H1 (cell line): ENCODE results near the gene OBSCN. TPM values are rescaled to one million over a fixed set of nuclear protein-coding genes. Genes with fewer than 3 reads are reported as not detected.

Experiments used
- CTCF ChIA-PET: fragments of 300-600 bp; sonication (Branson Sonifier 250); formaldehyde crosslinking; loops from one replicate; lab custom pipeline; 2021; ENCODE audit not compliant: partially characterized antibody; lab: Charles Lee
- POLR2A ChIA-PET: fragments of 300-600 bp; sonication (Branson Sonifier 250); formaldehyde crosslinking; loops from one replicate; lab custom pipeline; 2021; ENCODE audit warnings: inconsistent platforms; ENCODE audit not compliant: partially characterized antibody; lab: Charles Lee
- DNase-seq, 2 experiments: peaks; one replicate each; pipeline versions ENCODE4 v3.0.0 to v3.0.0-alpha.2; 2010 to 2022; ENCODE audit warnings: low spot score in 2 of 2, low read depth in 1 of 2, mixed read lengths in 1 of 2
- FAIRE-seq: peaks from 2 replicates; lab custom pipeline; 2011; peaks lifted over from hg19 to GRCh38; lab: Jason Lieb, UNC
- H2AFZ ChIP-seq: 2 replicates; pipeline ENCODE4 v1.8.1; 2012; ENCODE audit warnings: low read length, inconsistent platforms
- H2AK5ac ChIP-seq: 2 replicates; pipeline ENCODE4 v1.6.1; 2013; ENCODE audit warnings: low read depth, low read length
- H2BK120ac ChIP-seq: replicated peaks from 2 replicates; pipeline ENCODE3; 2013; ENCODE audit warnings: low read depth, low read length, inconsistent platforms
- H2BK12ac ChIP-seq: 2 replicates; pipeline ENCODE4 v1.6.1; 2013; ENCODE audit warnings: low read depth, low read length
- H2BK15ac ChIP-seq: 2 replicates; pipeline ENCODE4 v1.6.1; 2013; ENCODE audit warnings: low read length
- H2BK20ac ChIP-seq: 2 replicates; pipeline ENCODE4 v1.6.1; 2013; ENCODE audit warnings: low read length
- H2BK5ac ChIP-seq: 2 replicates; pipeline ENCODE4 v1.6.1; 2013; ENCODE audit warnings: low read depth, low read length
- H3K14ac ChIP-seq: 2 replicates; pipeline ENCODE4 v1.6.1; 2013; ENCODE audit warnings: inconsistent platforms; ENCODE audit not compliant: insufficient read length
- H3K18ac ChIP-seq: 2 replicates; pipeline ENCODE4 v1.6.1; 2013; ENCODE audit warnings: low read length; ENCODE audit errors: extremely low read depth
- H3K23ac ChIP-seq: 2 replicates; pipeline ENCODE4 v1.6.1; 2013; ENCODE audit warnings: inconsistent platforms; ENCODE audit not compliant: insufficient read length
- H3K23me2 ChIP-seq: 2 replicates; pipeline ENCODE4 v1.6.1; 2013; ENCODE audit warnings: low read depth, low read length
- H3K27ac ChIP-seq: 2 replicates; pipeline ENCODE4 v1.6.1; 2011; ENCODE audit warnings: low read depth, low read length, inconsistent platforms
- H3K27me3 ChIP-seq, 4 experiments: replicated peaks in 1 of 4; 1 replicate in 1 of 4; 2 replicates in 3 of 4; pipeline versions ENCODE4 v1.6.1 to v1.8.1; 2011 to 2013; ENCODE audit warnings: low read length in 3 of 4, mild to moderate bottlenecking in 3 of 4, inconsistent platforms in 2 of 4, mixed read lengths in 2 of 4, moderate library complexity in 1 of 4; ENCODE audit not compliant: control insufficient read depth in 3 of 4, insufficient read depth in 3 of 4; ENCODE audit errors: extremely low read depth in 1 of 4
- H3K36me3 ChIP-seq, 4 experiments: 2 replicates each; pipeline versions ENCODE4 v1.6.1 to v1.8.1; 2011 to 2013; ENCODE audit warnings: mild to moderate bottlenecking in 4 of 4, low read length in 3 of 4, moderate library complexity in 2 of 4, control low read depth in 1 of 4, inconsistent platforms in 1 of 4; ENCODE audit not compliant: insufficient read depth in 4 of 4, control insufficient read depth in 2 of 4
- H3K4ac ChIP-seq: replicated peaks from 2 replicates; pipeline ENCODE3; 2013; ENCODE audit warnings: low read length, low read depth, mixed read lengths, inconsistent platforms; ENCODE audit not compliant: insufficient read length
- H3K4me1 ChIP-seq, 4 experiments: replicated peaks in 1 of 4; 1 replicate in 1 of 4; 2 replicates in 3 of 4; pipeline versions ENCODE4 v1.6.1 to v1.8.1; 2011 to 2013; ENCODE audit warnings: low read length in 3 of 4, inconsistent platforms in 2 of 4, mixed read lengths in 1 of 4; ENCODE audit not compliant: insufficient read depth in 4 of 4, control insufficient read depth in 3 of 4
- H3K4me2 ChIP-seq, 2 experiments: 2 replicates each; pipeline versions ENCODE4 v1.6.1 to v1.8.1; 2011 to 2013; ENCODE audit warnings: low read depth in 2 of 2, low read length in 2 of 2, control low read depth in 1 of 2, inconsistent platforms in 1 of 2, mild to moderate bottlenecking in 1 of 2; ENCODE audit not compliant: insufficient read depth in 1 of 2
- H3K4me3 ChIP-seq, 4 experiments: fragments of 200-600, 300-600 bp in 1 of 4; sonication (generic), shearing (Covaris generic), sonication (Bioruptor Twin) in 1 of 4; 2 replicates each; pipeline versions ENCODE4 v1.5.1 to v1.8.1; 2011 to 2016; ENCODE audit warnings: low read length in 4 of 4, low read depth in 3 of 4, control low read depth in 2 of 4, inconsistent platforms in 2 of 4, mild to moderate bottlenecking in 2 of 4, mixed read lengths in 1 of 4, moderate library complexity in 1 of 4; ENCODE audit not compliant: insufficient read depth in 2 of 4; ENCODE audit errors: extremely low read depth in 1 of 4
- H3K56ac ChIP-seq: replicated peaks from 2 replicates; pipeline ENCODE3; 2013; ENCODE audit warnings: low read depth, mild to moderate bottlenecking, mixed read lengths, low read length, inconsistent platforms; ENCODE audit not compliant: insufficient read length
- H3K79me1 ChIP-seq: 2 replicates; pipeline ENCODE4 v1.6.1; 2013; ENCODE audit warnings: low read depth, low read length, control low read depth
- H3K79me2 ChIP-seq, 2 experiments: 2 replicates each; pipeline versions ENCODE4 v1.6.1 to v1.8.1; 2012 to 2013; ENCODE audit warnings: low read length in 2 of 2, mild to moderate bottlenecking in 2 of 2, inconsistent platforms in 1 of 2; ENCODE audit not compliant: insufficient read depth in 2 of 2, control insufficient read depth in 1 of 2
- H3K9ac ChIP-seq, 4 experiments: replicated peaks in 1 of 4; 1 replicate in 1 of 4; 2 replicates in 3 of 4; pipeline versions ENCODE4 v1.6.1 to v1.8.1; 2011 to 2013; ENCODE audit warnings: low read depth in 3 of 4, low read length in 3 of 4, control low read depth in 2 of 4, mild to moderate bottlenecking in 2 of 4, moderate library complexity in 2 of 4, inconsistent platforms in 1 of 4; ENCODE audit errors: extremely low read depth in 1 of 4
- H3K9me3 ChIP-seq, 2 experiments: 2 replicates each; pipeline versions ENCODE4 v1.6.1 to v1.8.1; 2012 to 2013; ENCODE audit warnings: mild to moderate bottlenecking in 2 of 2, moderate library complexity in 2 of 2, control low read depth in 1 of 2, inconsistent platforms in 1 of 2, low read depth in 1 of 2, low read length in 1 of 2, mixed read lengths in 1 of 2; ENCODE audit not compliant: insufficient read depth in 2 of 2
- H4K20me1 ChIP-seq, 2 experiments: replicated peaks in 1 of 2; 2 replicates each; pipeline versions ENCODE3 to v1.8.1; 2011 to 2013; ENCODE audit warnings: inconsistent platforms in 2 of 2, low read length in 2 of 2, mild to moderate bottlenecking in 1 of 2; ENCODE audit not compliant: insufficient read depth in 2 of 2, control insufficient read depth in 1 of 2
- H4K5ac ChIP-seq: 2 replicates; pipeline ENCODE4 v1.6.1; 2013; ENCODE audit warnings: low read length, low read depth, mixed read lengths, inconsistent platforms; ENCODE audit not compliant: insufficient read length
- H4K8ac ChIP-seq: 2 replicates; pipeline ENCODE4 v1.8.0; 2013; ENCODE audit warnings: mild to moderate bottlenecking, moderate library complexity, low read length, inconsistent platforms; ENCODE audit not compliant: insufficient read depth; ENCODE audit errors: extremely low read depth
- H4K91ac ChIP-seq: replicated peaks from 2 replicates; pipeline ENCODE3; 2013; ENCODE audit warnings: low read length, mixed read lengths, inconsistent platforms; ENCODE audit not compliant: insufficient read length
- KDM1A ChIP-seq: fragments of 200-600, 300-600 bp; sonication (generic); IDR thresholded peaks from 2 replicates; pipeline ENCODE4 v1.7.1; 2016; ENCODE audit warnings: mild to moderate bottlenecking, low read length, borderline replicate concordance
- MAFK ChIP-seq: IDR thresholded peaks from 2 replicates; pipeline ENCODE4 v1.6.1; 2012; ENCODE audit warnings: low read depth, mild to moderate bottlenecking, improper control_type of control experiment, low read length
- POU5F1 ChIP-seq: IDR thresholded peaks from 2 replicates; pipeline ENCODE4 v1.6.1; 2011; ENCODE audit warnings: low read depth, mild to moderate bottlenecking, low read length, moderate library complexity
- RFX5 ChIP-seq: IDR thresholded peaks from 2 replicates; pipeline ENCODE4 v1.6.1; 2011; ENCODE audit warnings: low read depth, low read length, improper control_type of control experiment, borderline replicate concordance
- SAP30 ChIP-seq: fragments of 300-600 bp; sonication (generic); IDR thresholded peaks from 2 replicates; pipeline ENCODE4 v1.7.1; 2012; ENCODE audit warnings: low read length, moderate library complexity, mild to moderate bottlenecking, inconsistent platforms; ENCODE audit not compliant: insufficient read depth, insufficient replicate concordance
- SP2 ChIP-seq: IDR thresholded peaks from 2 replicates; pipeline ENCODE4 v1.6.1; 2012; ENCODE audit warnings: mild to moderate bottlenecking, low read length, inconsistent platforms
- ZNF274 ChIP-seq: IDR thresholded peaks from 2 replicates; pipeline ENCODE4 v1.7.0; 2012; ENCODE audit warnings: low read length, borderline replicate concordance; ENCODE audit errors: extremely low read depth
- WGBS, 2 experiments: shearing (Covaris generic) in 1 of 2; methylation state at CpG; one replicate each; pipeline versions ENCODE4 v1.1.6 to v1.1.7; 2013 to 2015; ENCODE audit warnings: low lambda C conversion rate in 2 of 2, mixed read lengths in 2 of 2, inconsistent platforms in 1 of 2, low coverage in 1 of 2, missing lambda C conversion rate in 1 of 2; ENCODE audit not compliant: insufficient replicate concordance in 2 of 2, insufficient coverage in 1 of 2, insufficient read length in 1 of 2; ENCODE audit errors: extremely low coverage in 1 of 2, missing lambda C conversion rate in 1 of 2; 5-methylcytosine and 5-hydroxymethylcytosine counted together
- polyA plus RNA-seq, 7 experiments: library from polyadenylated mRNA; depleted of rRNA in 3 of 7; stranded (reverse) in 5 of 7; unstranded in 2 of 7; fragments of >200 nt in 5 of 7; fragments of 200-250 nt in 2 of 7; gene quantifications; 1 replicate in 5 of 7; 2 replicates in 1 of 7; 4 replicates in 1 of 7; pipeline versions ENCODE4 v1.2.1 to v1.2.3, GENCODE V29; 2011 to 2013; ENCODE audit warnings: missing spikeins in 2 of 7, mixed read lengths in 2 of 7
- total RNA-seq: library from RNA; stranded (reverse); fragmentation: NEBNext Ultra II Directional; extraction: Animal tissue kit (Norgen Biotek cat#: 25700); gene quantifications from 2 replicates; pipeline ENCODE4 v1.2.1, GENCODE V29; 2021
- TF ChIP-seq, protein P1 (sequence below), 3 experiments: IDR thresholded peaks; 1 replicate in 2 of 3; 2 replicates in 1 of 3; pipeline versions ENCODE4 v1.5.1 to v1.6.1; 2011; ENCODE audit warnings: low read length in 3 of 3, mild to moderate bottlenecking in 3 of 3, inconsistent platforms in 2 of 3, low read depth in 1 of 3, moderate library complexity in 1 of 3; ENCODE audit not compliant: insufficient read depth in 1 of 3; ENCODE audit errors: control extremely low read depth in 1 of 3
- TF ChIP-seq, protein P2 (sequence below): IDR thresholded peaks from 2 replicates; pipeline ENCODE4 v1.6.1; 2011; ENCODE audit warnings: low read depth, mild to moderate bottlenecking, low read length; ENCODE audit not compliant: insufficient read depth

Gene OBSCN
- total and polyA plus RNA-seq, 2 of the 8 experiments (the other 6 are each of a cell fraction or from before 2014, with no cell fraction given), result 7.5 to 28.4 TPM

DNA sequence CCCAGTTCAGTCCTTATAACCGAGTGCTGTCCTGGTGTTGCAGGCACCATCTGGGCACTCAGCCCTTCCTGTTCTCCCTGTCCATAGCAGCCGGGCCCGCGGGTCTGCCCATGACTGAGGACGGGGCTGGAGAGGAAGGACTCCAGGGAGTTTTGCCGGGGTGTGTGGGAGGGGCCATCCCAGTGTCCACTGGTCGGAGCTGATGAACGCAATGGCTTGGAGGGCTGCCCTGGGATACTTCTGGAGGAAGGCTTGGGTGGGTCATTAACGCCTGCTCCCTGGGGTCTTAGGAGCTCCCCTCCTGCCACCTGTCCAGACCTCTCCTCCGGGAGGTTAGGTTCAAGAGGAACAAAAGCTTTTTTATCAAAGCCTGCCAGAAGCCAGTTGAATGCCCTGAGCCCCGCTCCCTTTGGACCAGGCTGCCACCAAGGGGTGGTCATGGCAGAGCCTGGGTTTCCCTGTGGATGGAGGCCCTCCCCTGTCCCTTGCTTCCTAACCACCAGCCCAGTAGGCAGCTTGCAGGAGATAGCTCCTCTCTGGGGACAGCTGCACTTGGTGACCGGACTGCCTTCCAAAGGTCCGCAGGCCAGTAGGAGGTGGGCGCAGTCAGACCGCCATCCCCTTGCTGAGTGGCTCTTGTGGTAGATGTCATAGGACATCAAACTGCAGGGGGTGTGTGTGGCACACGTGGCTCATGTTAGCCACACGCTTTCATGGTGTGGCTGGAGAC lies 137.5 kb downstream of the OBSCN start:
- ChIA-PET CTCF (interaction anchor here (0.9 to 1.0 kb wide), 2 partner anchors 11 to 79 kb away, joined by 3 read pairs; no protein-coding TSS in a partner anchor), POLR2A (no interaction called here)
- Histone ChIP-seq H4K20me1 (peaks cover 0 to 2% of the 10 kb centered on the region in 2 experiments), H2BK120ac (no peak overlapping the region), H3K23ac (no peak overlapping the region), H2BK5ac (no peak overlapping the region), H2AK5ac (no peak overlapping the region), H2BK12ac (no peak overlapping the region), H3K4me1 (no peaks in the 10 kb centered on the region), H3K23me2 (no peaks in the 10 kb centered on the region), H3K27ac (no peak overlapping the region), H4K91ac (no peak overlapping the region), H3K18ac (no peak overlapping the region), H3K9ac (no peak overlapping the region), H3K9me3 (peaks cover 5 to 8% of the 10 kb centered on the region in 2 experiments), H3K4me3 (no peak overlapping the region), H3K14ac (no peak overlapping the region), H2BK15ac (no peak overlapping the region), H2BK20ac (no peak overlapping the region), H4K8ac (no peak overlapping the region), H4K5ac (no peak overlapping the region), H2AFZ (no peak overlapping the region), H3K79me1 (no peaks in the 10 kb centered on the region), H3K4me2 (no peak overlapping the region), H3K27me3 (0 out of 7 replicates have a peak, but pooled peaks cover 0 to 2% (median 0%) of the 10 kb centered on the region in 4 experiments), H3K56ac (no peak overlapping the region), H3K36me3 (peaks cover 0 to 3% (median 0%) of the 10 kb centered on the region in 4 experiments; a peak in 1 of 8 replicates), H3K79me2 (no peaks in the 10 kb centered on the region), H3K4ac (no peak overlapping the region)
- 91% methylated on average over 17 of the region's 17 CpGs; no CpG with 5 or more reads in 1 of the 2 experiments for WGBS, 2 experiments
- DNase-seq (peak in 1 of 2 experiments; percentile 35), FAIRE-seq (no peak)
- TF ChIP-seq KDM1A (no peak), RFX5 (no peak), POU5F1 (no peak), MAFK (no peak), ZNF274 (no peak), SAP30 (no peak), SP2 (no peak)
- TF ChIP-seq, protein P1, sequence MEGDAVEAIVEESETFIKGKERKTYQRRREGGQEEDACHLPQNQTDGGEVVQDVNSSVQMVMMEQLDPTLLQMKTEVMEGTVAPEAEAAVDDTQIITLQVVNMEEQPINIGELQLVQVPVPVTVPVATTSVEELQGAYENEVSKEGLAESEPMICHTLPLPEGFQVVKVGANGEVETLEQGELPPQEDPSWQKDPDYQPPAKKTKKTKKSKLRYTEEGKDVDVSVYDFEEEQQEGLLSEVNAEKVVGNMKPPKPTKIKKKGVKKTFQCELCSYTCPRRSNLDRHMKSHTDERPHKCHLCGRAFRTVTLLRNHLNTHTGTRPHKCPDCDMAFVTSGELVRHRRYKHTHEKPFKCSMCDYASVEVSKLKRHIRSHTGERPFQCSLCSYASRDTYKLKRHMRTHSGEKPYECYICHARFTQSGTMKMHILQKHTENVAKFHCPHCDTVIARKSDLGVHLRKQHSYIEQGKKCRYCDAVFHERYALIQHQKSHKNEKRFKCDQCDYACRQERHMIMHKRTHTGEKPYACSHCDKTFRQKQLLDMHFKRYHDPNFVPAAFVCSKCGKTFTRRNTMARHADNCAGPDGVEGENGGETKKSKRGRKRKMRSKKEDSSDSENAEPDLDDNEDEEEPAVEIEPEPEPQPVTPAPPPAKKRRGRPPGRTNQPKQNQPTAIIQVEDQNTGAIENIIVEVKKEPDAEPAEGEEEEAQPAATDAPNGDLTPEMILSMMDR (IDR thresholded peaks at IDR 0.05; ENCODE audit: control extremely low read depth in 1 of 3, insufficient read depth in 1 of 3, low read depth in 1 of 3, low read length in 3 of 3), result no peak
- TF ChIP-seq, protein P2, sequence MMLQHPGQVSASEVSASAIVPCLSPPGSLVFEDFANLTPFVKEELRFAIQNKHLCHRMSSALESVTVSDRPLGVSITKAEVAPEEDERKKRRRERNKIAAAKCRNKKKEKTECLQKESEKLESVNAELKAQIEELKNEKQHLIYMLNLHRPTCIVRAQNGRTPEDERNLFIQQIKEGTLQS, result no peak
